ENCODE data around the gene CFAP46.

DNA sequence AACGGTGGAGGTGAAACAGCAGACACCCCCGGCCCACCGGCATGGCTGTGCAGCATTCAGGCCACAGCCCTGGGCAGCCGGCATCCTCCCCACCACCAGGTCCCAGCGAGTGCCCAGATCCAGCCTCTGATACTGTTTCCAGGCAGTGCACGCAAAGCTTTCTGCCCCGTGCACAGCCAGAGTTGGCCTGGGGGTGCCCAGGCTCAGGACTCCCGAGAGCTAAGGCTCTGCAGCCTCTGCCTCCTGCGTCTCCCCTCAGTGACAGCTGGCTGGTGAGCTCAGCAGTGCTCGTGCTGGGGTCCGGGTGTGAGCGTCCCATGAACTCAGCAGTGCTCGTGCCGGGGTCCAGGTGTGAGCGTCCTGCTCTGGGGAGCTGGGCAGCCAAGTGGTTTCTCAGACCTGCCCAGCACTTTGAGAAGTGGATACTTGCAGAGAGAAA lies 65.4 kb downstream of the CFAP46 start:
- TF ChIP-seq, protein P1, sequence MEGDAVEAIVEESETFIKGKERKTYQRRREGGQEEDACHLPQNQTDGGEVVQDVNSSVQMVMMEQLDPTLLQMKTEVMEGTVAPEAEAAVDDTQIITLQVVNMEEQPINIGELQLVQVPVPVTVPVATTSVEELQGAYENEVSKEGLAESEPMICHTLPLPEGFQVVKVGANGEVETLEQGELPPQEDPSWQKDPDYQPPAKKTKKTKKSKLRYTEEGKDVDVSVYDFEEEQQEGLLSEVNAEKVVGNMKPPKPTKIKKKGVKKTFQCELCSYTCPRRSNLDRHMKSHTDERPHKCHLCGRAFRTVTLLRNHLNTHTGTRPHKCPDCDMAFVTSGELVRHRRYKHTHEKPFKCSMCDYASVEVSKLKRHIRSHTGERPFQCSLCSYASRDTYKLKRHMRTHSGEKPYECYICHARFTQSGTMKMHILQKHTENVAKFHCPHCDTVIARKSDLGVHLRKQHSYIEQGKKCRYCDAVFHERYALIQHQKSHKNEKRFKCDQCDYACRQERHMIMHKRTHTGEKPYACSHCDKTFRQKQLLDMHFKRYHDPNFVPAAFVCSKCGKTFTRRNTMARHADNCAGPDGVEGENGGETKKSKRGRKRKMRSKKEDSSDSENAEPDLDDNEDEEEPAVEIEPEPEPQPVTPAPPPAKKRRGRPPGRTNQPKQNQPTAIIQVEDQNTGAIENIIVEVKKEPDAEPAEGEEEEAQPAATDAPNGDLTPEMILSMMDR (conservative IDR thresholded peaks at IDR 0.05; ENCODE audit: low read length) = no peak
- no peak for TF ChIP-seq EZH2phosphoT487 (IDR thresholded peaks at IDR 0.05; ENCODE audit: borderline replicate concordance)
